ENCODE results near the gene TGFB1.

GRCh38 chr19:41397086-41398049, 43.6 kb upstream of the TGFB1 start, which contains the start of the genes BCKDHA and EXOSC5:
- peak; percentile 28 for TF ChIP-seq CTCF (IDR thresholded peaks at IDR 0.05; ENCODE audit: poor library complexity, severe bottlenecking)
- peak; percentile 91 for TF ChIP-seq POLR2AphosphoS5 (IDR thresholded peaks at IDR 0.05)
- no peak for TF ChIP-seq RAD21 (conservative IDR thresholded peaks at IDR 0.05)
- TF ChIP-seq REST (IDR thresholded peaks at IDR 0.05; ENCODE audit: borderline replicate concordance): peak; percentile 78

All from neural cell (in vitro differentiated cells).